T-helper 22 cell (primary cell): ENCODE data around the gene ZNF236.
"Not testable (repeated sequence)": the region's sequence is repeated elsewhere in the genome, so short reads cannot be mapped to it uniquely, and the experiment has no call there.

Experiments used
- DNase-seq: peaks from one replicate; pipeline ENCODE4 v3.0.0-alpha.2; 2020; ENCODE audit warnings: low read depth

Gene ZNF236

DNA sequence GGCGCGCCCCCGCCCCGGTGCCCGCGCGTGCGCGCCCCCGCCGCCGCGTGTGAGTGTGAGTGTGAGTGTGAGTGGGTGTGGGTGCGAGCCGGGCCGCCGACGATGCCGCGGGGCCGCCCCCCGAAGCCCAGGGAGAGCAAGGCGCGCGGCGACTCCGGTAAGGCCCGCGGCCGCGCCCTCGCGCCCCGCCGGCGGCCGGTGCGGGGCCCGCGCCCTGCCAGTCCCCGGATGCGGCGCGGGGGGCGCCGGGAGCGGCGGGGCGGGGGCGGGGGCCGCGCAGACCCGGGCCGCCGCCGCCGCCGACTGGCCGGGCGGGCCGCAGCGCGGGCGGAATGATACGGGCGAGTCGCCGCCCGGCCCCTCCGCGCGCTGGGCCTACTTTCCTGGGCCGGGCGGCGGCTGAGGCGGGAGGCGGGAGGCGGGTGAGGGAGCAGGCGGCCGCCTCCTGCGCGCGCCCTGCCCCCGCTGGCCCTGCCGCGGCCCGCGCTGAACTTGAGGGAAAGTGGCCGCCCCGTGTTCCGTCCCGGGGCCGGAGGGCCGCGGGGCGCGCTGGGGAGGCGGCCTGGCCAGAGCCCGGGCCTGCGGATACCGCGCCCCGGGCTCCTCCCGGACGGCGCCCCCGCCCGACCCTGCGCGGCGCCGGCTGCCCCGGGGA lies at the start of gene ZNF236:
ZNF236 (plus strand) TSS at position 52 of the 655 bp plus-strand sequence; CDS start at position 103, 51 bp downstream.
- DNase-seq: peak; percentile 40

DNA sequence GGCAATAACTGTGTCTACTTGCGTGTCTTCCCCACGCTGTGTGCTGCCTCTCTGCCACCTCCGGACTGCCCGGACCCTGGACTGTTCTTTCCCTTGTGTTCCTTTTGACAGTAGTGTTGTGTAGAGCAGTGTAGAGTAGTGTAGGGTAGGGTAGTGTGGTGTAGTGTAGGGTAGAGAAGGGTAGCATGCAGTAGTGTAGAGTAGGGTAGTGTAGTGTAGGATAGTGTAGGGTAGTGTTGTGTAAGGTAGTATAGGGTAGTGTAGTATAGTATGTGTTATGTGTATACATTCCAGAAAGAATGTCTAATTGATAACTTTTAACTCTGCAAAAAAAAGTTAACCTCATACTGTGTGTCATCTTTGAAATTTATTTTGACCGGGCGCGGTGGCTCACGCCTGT lies 49.7 kb upstream of the ZNF236 start:
- no peak for DNase-seq

DNA sequence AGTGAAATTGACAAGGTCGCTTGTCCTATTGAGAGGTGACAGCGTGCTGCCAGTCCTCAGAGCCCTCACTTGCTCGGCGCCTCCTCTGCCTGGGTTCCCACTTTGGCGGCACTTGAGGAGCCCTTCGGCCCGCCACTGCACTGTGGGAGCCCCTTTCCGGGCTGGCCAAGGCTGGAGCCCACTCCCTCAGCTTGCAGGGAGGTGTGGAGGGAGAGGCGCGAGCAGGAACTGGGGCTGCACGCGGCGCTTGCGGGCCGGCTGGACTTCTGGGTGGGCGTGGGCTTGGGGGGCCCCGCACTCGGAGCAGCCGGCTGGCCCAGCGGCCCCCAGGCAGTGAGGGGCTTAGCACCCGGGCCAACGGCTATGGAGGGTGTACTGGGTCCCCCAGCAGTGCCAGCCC lies 45.3 kb upstream of the ZNF236 start:
- not testable (repeated sequence) for DNase-seq

DNA sequence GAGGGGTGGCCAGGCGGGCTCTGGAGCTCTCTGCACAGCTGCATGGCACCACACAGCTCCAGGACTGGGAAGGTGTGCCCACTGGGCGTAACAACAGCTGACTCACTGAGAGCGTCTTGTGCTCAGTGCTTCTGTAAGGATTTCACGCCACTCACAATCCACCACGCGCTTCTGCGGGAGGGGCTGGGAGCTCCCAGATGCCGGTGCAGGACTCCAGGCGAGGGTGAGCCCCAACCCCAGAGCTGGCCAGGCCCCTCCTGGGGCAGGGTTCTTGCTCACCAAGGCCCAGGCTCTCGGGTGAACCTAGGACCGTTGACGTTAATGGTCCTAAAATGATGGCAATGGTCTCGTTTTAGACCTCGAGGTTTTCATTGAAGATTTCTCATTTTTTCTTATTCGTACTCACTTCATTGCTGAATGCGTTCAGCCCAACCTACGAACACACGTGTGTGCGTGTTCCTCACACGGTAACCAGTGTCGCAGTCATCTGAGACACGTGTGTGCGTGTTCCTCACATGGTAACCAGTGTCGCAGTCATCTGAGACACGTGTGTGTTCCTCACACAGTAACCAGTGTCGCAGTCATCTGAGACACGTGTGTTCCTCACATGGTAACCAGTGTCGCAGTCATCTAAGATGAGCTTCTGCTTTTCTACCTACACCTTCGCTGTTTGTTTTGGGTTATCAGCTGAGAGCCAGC lies 38.4 kb upstream of the ZNF236 start:
- DNase-seq: no peak

DNA sequence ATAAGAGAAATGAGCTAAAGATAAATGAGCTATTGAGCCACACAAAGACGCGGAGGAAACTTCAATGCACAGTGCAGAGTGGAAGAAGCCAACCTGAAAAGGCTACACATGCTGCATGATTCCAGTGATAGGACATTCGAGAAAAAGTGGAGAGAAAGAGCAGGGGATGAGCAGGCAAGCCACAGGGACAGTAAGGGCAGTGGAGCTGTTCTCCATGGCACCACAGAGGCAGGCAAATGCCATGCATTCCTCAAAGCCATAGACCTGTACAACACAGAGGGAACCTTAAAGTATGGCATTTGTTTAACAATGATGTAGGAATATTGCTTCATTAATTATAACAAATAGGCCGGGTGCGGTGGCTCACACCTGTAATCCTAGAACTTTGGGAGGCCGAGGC lies 36.5 kb upstream of the ZNF236 start:
- DNase-seq: no peak

DNA sequence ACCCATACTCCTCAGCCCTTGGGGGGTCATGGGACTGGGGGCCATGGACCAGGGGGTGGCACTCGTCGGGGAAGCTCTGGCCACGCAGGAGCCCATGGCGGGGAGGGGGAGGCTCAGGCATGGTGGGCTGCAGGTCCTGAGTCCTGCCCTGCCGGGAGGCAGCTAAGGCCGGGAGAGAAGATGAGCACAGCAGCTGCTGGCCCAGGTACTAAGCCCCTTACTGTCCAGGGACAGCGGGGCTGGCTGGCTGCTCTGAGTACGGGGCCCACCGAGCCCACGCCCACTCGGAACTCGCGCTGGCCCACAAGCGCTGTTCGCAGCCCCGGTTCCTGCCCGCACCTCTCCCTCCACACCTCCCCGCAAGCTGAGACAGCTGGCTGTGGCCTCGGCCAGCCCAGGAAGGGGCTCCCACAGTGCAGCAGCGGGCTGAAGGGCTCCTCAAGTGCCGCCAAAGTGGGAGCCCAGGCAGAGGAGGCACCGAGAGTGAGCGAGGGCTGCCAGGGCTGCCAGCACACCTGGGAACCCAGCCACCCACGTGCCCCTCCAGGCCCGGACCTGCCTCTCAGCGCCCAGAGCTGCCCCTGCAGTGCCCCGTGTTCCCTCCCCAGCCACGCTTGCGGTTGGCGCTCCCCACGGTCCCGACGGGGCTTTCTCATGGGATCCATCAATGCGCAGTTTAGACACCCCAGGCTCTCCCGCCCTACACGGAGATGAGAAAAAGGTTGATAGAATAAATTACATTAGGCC lies 33.6 kb upstream of the ZNF236 start:
- DNase-seq: no peak

DNA sequence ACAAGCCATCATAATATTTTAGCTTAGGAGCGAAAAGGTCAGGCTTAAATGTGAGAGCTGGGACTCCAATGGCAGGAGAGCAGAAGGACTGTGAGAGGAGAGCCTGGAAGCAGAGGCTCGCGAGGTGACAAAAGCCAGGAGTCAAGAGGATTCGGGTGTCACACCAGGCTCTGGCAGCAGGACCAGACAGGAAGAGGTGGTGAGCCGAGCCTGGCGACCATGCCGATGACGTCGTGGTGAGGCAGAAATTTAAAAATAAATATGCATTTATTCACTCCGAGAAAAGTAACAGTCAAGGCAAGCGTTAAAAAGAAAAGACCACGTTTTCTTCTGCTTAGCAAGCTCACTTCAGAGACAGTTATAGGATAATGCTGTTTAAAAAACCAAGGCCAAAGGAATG lies 31.3 kb upstream of the ZNF236 start:
- no peak for DNase-seq

DNA sequence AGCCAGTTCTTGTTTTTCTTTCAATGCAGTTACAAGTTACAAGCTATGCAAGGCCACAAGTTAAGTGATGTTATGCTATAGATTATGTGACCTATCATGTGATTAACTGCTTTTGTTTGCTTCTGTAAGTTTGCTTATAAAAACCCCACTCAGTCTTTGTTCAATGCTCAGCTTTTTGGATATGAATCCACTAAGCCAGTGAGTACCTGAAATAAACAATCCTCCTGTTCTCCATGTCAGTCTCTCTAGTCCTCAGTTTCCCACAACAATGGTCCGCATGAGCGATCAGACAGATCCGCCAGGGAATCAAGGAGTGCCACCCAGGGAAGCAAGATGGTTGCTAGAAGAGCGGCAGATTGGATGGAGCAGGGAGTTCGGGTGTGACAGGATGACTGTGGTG lies 30.7 kb upstream of the ZNF236 start:
- DNase-seq: no peak

DNA sequence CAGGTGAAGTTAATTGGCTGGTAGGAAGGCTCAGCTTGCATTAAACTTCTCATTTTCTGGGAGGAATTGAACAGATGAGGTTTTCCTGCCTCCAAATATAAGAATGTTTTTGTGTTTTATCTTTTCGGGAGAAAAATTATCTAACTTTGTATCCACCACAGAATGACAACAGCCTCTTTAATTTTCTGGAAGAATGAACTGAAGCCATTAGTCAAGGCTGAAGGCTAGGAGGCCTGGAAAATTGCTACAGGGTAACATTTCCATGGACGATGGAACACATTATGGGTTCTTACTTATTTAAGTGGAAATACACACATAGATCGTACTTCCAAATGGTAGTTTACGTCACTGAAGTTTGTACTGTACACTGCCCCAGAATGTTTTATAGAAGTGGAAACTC lies 28.0 kb upstream of the ZNF236 start:
- DNase-seq: no peak

DNA sequence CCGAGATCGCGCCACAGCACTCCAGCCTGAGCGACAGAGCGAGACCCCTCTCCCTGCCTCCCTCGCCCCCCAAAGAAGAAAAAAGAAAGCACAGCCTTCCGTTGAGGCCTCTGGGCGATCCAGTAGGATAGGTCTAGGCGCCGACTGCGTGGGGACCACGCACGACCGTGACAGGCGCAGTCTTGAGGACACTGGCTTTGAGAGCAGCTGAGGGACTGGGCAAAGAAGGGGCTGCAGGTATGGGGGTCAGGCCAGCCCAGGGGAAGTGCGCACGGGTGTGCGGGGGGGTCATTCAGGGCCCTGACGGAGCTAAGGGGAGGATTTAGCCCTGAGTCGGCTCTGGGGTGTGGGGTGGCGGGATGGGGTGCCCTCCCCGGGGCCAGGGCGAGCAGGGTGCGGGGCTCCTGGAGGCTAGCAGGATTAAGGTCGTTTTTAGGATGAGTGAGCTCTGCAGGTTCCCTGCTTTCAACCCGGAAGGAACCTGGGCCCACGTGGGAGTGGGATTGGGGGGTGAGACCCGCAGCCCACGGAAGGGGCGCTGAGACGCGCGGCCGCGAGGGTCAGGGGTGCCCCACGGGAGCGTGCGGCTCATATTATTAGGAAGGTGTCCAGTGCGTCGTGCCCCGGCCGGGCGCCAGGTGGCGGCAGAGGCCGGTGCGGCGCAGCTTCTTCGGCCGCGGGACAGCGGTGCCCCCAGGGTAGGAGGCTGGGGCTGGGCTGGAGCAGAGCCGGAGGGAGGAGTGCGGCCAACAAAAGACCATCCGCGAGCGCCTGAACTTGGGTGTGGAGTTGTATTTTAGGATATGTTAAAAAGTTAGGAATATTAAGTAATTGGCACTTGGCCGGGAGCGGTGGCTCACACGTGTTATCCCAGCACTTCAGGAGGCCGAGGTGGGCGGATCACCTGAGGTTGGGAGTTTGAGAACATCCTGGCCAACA lies 20.5 kb upstream of the ZNF236 start:
- DNase-seq: no peak

DNA sequence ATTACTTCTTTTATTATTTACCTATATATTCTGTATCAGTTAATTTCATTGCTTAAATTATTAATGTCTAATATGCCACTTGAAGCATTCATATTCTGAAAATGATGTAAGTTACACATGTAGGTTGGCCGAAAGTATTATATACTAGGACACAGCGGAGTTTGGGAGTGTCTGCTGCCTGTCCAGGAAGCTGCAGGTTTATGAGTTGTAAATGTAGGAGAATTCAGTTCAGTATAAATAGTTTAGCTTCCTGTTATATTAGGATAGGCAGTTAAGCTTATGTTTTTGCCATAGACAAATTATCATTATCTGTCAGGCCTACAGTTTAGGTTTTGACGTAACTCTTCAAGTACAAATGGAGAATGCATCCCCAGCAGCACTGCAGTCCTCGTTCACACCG lies 18.9 kb upstream of the ZNF236 start:
- no peak for DNase-seq

DNA sequence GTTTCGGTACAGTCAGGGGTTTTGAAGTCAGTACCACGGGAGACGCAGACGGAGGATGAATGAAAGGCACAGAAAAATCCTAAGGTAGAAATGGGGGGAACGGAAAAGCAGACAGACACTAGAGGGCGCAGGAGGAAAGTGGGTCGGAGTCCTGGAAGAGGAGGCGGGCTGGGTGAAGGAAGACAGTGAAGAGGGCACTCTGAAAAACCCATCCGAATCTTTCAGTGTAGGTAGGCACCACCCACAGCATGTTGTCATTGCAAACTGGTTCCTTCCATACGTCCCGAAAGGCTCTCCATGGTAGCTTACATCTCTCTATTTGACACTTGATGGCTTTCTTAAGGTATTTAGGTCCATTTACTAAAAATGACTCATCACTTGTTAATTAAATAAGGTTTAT lies 18.5 kb upstream of the ZNF236 start:
- peak; percentile 22 for DNase-seq

DNA sequence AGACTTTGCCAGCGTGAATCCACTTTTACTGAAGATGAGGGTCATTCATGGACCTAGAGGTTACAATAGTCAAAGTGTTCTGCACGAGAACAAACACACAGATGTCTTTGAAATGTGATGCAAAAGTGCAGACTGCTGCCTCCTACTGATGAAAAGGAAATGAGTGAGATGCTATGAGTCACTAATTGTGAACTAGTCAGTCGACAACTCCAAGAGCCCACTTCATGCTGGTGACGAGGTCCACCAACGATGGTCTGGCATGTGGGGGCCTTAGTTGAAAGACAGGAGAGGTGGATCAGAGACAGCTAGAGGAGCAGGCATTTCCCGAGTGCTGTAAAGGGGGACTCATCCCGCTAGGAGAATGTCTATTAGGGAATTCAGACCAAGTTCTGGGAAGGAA lies 17.1 kb upstream of the ZNF236 start:
- DNase-seq: no peak

DNA sequence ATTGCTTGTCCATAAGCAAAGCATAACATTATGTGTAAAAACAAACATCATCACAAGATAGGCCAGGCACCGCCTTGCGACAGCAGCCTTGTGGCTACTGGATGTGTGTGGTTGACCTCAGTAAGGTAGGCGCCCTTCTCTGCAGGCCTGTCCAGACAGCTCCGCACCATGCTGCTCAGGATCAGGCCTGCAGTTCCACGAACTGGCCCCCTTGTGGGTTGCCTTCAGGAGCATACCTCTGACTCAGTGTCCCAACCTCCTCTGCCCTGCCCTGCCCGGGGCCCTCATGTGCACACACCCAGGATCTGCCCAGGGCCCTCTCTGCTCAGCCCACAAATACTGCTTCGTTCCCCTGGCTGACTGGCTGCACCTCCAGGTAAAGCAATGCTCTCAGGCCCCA lies 16.1 kb upstream of the ZNF236 start:
- no peak for DNase-seq

DNA sequence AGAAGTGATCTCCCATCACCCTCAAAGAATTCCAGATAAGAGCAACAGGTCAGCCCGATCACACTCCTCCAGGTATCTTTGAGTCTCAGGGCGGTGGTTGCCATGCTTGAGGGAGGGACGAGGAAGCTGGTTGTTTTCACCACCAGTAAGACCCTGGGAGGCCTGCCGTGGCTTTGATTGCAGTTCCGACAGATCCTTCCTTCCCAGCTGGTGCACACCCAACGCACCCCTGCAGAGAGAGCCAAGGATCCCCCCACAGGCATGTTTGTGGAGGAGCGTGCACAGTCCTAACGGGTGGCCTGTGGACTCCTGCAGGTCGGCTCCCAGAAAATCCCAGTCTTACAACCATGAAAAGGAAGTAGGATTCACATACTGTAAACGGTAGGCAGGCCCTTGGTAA lies 13.8 kb upstream of the ZNF236 start:
- no peak for DNase-seq

DNA sequence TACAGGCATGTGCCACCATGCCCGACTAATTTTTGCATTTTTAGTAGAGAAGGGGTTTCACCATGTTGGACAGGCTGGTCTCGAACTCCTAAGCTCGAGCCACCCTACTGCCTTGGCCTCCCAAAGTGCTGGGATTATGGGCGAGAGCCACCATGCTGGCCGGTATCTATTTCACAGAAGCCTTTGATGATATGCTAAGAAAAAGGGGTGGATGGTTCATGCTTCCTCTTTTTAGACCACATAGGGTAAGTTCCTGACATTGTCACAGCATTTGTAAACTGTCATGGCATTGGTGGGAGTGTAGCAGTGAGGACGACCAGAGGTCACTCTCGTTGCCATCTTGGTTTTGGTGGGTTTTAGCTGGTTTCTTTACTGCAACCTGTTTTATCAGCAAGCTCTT lies 10.8 kb upstream of the ZNF236 start:
- DNase-seq: not testable (repeated sequence)

DNA sequence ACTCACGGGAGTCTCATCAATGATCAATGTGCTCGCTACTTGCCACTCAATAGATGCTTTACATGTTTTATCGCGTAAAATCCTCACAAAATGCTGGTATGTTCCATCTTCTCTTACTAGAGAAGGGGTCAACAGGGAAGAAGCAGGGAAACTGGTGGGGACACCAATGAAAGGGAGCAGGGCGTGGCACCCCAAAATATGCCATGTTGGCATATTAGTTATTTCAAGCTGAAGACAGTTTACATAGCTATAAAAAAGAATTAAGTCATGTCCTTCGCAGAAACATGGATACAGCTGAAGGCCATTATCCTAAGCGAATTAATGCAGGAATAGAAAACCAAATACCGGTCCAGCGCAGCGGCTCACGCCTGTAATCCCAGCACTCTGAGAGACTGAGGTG lies 8.1 kb upstream of the ZNF236 start:
- no peak for DNase-seq

DNA sequence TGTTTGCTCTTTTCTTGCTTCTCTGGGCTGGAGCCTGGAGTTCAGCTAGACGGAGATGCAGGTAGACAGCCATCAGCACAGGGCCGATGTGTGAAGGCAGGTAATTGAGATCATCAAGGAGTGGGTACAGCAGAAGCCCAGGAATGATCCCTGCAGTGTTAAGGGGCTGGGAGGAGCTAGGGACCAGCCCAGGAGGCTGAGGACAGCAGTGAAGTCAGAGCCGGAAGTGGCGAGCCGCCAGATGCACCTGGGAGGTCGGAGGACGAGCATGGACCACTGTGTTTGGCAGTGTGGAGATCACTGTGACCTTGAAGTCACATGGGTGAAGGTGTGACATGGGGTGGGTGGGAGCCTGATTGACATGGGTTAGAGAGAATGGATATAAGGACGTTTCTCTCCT lies 6.2 kb upstream of the ZNF236 start:
- no peak for DNase-seq

DNA sequence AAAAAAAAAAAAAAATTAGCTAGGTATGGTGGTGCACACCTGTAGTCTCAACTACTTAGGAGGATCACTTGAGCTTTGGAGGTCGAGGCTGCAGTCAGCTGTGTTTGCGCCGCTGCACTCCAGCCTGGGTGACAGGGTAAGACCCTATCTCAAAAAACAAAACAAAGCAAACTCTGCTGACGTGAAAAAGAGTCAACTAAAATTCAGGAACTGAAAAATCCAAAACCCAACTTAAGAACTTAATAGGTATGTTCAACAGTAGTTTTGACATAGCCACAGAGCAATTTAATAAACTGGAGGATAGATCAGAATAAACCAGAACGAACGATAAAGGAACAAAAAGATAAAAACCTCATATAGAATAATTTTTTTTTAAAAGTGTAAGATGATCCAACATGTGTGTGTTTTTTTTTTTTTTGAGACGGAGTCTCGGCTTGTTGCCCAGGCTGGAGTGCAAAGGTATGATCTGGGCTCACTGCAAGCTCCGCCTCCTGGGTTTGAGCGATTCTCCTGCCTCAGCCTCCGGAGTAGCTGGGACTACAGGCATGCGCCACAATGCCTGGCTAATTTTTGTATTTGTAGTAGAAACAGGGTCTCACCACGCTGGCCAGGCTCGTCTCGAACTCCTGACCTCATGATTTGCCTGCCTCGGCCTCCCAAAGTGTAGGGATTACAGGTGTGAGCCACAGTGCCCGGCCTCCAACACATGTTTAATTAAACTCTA lies 4.3 kb upstream of the ZNF236 start:
- no peak for DNase-seq

DNA sequence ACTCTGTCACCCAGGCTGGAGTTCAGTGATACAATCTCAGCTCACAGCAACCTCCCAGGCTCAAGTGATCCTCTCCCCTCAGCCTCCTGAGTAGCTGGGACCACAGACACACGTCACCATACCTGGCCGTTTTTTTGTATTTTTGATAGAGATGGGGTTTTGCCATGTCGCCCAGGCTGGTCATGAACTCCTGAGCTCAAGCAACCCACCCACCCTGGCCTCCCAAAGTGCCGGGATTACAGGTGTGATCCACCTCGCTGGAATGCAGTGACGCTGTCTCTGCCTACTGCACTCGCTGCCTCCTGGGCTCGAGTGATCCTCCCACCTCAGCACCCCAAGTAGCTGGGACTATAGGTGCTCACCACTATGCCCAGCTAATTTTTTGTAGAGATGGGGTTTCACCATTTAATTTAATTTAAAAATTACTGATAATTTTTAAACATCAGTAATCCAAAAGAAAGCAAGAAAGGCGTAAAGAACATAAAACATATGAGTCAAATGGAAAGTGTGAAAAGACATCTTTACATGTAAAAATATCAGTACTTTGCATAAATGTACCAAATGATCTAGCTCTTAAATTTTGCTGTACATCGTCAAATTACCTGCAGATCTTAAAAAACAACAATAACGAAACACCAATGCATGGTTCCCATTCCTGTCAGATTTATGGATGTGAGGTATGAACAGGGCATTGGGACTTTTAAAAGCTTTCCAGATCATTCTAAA lies 2.8 kb upstream of the ZNF236 start:
- no peak for DNase-seq

DNA sequence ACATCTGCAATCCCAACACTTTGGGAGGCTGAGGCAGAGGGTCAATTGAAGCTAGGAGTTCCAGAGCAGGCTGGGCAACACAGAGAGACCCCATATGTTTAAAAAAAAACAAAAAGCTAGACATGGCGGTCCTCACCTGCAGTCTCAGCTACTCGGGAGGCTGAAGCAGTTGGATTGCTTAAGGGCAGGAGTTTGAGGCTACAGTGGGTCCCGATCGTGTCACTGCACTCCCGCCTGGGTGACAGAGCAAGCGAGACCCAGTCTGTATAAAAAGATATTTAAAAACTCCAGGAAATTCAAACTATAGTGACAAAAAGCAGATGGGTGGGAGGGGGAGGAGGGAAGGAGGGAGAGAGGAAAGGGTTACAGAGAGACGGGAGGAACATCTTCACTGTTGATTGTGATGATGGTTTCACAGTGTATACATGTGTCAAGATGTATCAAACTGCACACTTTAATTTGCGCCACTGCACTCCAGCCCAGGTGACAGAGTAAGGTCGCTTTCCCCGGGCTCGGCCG lies 942 bp upstream of the ZNF236 start:
- DNase-seq: no peak
